ENCODE measurements around the gene SETD4.

The SETD4 gene

DNA sequence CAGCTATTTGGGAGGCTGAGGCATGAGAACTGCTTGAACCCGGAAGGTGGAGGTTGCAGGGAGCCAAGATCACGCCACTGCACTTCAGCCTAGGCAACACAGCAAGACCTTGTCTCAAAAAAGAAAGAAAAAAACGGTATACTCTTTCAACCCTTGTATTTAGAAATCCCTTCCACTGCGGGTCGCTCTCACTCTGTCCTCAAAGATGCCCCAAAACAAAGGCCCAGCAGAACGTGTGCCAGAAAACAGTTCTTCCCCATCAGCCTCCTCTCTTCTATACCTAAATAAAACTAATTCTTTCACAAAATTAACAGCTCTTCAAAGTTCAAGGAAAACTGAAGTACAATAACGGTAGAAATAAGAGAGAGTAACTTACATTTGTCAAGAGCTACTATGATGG lies 13.2 kb downstream of the SETD4 start:
- no peak for DNase-seq

DNA sequence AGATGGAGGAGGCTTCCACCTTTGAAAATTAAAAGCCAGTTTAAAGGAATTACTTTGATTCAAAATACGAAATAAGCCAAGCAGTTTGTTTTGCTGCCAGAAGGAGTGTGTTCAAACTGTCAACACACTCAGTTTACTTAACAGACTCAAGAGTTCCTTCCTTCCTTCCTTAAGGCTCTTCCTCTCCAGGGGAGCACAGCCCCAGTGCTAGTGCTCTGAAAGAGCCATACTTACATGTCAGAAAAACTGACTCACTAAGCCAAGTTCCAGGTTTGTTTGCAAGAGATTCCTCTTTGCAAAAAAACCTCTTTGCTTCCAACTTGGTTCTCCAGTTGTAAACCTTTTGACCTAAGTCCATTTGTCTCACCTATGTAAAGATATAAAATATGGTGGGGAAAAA lies 14.3 kb downstream of the SETD4 start:
- DNase-seq = no peak

DNA sequence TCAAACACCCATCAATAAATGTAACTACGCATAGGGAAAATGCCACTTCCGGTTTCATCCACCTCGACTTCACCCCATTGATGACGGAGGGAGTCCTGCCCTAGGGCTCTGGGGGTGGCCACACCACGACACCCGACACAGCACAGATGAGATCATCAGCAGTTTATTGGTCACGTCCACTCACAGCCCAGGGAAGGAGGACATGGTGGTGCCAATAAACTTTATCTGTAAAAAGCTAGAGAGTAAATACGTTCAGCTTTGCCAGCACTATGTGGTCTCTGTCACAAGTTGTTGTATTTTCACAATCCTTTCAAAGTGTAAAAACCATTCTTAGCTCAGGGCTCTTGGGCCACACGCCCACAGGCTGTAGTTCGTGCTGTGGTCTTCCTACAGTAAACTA lies 16.3 kb downstream of the SETD4 start:
- no peak for DNase-seq

DNA sequence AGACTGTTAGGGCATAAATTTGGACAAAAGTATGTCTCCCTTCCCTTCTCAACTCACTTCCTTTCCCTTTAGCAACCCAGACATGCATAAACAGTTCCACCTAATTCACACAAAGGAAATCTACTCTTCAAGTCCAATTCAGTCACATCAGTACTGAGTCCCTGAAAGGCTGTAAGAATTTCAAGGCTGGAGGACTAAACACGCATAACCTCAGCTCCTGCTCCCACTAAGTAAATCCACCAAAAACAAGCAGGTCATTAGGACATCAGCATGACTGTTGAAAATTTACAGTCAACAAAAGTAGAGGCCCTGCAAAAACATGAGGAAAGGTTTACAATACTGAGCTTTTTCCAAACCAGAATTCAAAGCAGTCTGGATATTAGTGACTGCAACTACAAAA lies 18.4 kb downstream of the SETD4 start:
- DNase-seq = no peak

DNA sequence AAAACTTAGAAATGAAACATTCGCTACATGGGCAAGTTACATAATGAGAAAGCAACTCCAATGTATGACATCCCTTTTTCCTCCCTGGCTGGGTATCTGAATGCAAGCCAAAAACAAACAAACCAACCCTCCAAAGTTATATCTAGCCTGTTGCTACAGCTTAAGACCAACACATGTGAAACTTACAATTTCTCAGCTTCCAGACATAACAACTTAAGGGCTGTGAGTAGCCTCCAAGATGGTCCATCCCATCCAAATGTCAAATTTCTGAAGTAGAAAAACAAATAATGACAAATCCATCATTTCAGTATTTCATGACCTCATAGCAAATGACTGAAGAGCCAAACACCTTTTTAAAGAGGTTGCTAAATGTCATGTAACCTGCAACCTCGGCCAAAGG lies 19.9 kb downstream of the SETD4 start:
- no peak for DNase-seq

DNA sequence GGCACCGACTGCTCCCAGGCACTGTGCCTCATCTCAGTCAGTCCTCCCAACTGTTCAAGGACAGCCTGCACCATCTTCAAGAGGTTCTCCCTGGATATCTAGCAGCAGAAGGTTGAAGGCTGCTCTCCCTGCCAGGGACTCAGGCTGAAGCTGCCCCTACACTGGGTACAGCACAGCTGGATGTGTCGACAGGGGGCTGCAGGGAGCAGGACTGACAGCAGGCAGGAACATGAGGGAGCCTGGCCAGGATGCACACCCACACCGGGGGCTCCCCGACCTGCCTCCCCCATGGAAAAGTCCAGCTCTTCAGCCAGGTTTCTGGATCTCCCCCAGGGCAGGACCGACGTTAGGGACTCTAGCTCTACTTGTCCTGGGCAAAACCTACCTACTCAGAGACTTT lies 20.5 kb downstream of the SETD4 start:
- DNase-seq = no peak

DNA sequence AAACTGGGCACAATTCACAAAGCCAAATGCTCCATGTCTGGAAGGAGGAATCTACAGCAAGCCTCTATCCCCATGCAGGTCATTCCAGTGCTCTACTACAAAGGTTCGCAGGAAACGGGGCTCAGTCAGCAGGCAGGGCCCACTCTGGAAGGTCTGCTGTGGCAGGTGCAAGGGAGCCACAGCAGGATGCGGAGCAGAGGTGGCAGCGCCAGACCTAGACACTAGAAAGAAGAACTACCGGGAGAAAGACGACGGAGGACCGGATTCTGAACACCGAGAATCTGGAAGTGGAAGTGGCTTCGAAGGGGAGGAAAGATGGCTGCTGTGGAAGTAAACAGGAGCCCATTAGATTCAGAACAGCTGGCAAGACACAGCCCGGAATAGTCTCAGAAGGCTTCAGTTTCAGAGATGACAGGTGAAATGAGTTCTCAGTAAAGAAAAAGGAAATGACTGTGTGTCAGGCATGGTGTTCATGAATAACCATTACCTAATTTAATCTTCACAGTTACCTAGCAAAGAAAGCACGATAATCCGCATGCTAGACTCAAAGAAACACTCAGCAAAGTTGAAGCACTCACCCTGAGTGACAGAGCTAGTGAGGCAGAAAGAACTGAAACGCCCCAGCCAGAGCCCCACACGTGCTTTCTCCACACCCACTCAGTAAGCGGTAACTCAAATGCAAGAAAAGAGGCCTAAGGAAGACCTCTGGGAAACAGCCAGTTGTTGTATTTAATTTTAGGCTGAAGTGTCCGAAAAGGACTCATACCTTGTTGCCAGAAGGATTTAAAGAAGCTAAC lies 21.4 kb downstream of the SETD4 start:
- no peak for DNase-seq

DNA sequence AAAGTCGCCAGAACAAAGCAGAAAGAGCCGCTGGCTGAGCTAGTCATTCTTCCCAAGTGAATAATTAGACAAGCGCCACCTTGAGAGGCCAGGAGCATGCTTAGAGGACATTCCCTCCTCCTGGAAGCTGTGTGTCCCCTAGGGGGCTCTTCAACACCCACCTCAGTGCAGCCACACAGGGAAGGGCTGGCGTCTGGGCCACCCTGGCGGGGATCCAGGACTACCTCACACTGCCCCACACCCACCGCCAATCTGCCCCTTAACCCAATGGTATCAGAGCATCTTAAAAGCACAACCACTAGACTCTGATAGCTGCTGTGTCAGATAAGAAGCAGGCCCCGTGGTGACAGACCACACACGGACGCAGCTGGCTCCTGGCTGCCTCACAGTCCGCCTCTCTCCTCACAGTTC lies 24.9 kb downstream of the SETD4 start:
- no peak for DNase-seq

DNA sequence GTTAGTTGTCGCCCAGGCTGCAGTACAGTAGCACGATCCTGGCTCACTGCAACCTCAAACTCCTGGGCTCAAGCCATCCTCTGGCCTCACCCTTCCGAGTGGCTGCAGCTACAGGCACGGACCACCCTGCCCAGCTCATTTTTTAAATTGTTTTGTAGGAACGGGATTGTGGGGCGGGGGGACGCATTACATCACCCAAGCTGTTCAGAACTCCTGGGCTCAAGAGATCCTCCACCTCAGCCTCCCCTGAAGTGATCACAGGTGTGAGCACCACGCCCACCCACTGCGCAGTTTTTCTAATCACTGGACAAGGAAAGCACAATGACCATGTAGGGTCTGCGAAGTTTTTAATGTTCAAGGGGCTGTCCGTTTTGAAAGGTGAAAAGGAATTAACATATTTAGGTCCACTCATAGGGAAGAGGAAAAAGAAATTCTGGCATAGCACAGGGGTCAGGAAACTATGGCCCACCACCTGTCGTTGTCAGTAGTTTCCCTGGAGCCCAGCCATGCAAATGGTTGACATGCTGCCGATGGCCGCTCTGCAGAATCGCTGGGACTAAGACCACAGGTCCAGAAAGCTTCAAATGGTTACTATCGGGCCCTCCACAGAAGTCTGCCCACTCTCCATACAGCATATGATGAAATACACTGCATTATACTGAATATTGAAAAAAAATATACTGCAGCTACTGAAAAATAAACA lies 26.0 kb downstream of the SETD4 start:
- DNase-seq = no peak

DNA sequence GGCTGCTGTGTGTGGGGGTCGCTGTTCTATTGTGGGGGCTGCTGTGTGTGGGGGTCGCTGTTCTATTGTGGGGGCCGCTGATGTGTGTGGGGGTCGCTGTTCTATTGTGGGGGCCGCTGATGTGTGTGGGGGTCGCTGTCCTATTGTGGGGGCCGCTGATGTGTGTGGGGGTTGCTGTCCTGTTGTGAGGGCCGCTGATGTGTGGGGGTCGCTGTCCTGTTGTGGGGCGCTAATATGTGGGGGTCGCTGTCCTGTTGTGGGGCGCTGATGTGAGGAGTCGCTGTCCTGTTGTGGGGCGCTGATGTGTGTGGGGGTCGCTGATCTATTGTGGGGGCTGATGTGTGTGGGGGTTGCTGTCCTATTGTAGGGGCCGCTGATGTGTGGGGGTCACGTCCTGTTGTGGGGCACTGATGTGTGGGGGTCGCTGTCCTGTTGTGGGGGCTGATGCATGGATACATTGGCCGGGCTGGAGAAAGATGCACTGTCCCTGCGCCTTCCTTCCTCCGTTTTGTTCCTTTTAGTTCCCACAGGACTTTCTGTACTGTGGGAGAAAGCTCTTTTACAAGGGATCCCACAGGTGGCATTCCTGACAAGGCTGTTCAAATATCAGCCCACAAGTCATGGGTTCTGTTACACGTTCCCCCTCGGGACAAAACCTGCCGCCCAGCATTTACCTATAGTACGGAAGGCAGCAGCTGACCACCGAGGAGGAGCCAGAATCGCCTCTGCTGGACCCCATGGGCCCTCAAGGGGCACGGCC lies 27.5 kb downstream of the SETD4 start:
- DNase-seq = no peak

DNA sequence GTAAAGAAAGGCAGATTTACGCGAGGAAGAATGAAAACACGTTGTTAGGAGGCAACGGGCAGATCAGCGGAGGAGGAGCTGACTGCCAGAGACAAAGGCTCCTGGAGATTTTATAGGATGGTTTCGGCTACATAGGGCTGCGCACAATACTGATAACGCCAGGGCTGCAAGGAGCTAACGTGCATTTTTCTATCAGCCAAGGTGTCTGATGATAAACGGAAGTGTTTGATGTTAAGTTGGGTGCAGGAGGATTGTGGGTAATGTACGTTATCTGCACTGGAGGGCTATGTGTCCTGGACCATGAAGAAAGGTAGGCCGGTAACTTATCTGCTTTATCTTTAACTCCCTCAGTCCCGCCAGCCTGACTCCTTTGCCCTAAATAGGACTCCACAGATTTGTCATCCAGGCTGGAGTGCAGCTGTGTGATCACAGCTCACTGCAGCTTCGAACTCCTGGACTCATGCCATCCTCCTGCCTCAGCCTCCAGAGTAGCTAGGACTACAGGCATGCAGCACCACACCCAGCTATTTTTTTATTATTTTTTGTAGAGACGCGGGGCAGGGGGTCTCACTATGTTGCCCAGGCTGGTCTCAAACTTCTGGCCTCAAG lies 29.6 kb downstream of the SETD4 start:
- DNase-seq = no peak

DNA sequence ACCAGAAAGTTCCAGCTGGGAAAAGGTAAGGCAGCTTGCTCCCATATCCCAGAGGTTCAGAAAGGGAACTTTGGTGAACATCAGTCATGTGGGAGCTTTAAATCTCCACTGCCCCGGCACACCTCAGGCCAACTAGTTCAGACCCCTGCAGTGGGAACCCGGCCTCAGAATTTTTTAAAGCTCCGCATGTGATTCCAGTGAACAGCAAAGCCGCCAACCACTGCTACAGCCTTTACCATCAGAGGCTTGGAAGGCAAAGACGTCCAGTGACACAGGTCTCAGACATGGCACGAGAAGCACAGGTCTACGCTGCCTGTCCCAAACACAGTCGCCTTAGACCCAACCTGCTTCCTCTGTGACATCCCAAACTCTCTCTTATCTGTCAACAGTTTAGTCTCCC lies 31.0 kb downstream of the SETD4 start:
- no peak for DNase-seq

DNA sequence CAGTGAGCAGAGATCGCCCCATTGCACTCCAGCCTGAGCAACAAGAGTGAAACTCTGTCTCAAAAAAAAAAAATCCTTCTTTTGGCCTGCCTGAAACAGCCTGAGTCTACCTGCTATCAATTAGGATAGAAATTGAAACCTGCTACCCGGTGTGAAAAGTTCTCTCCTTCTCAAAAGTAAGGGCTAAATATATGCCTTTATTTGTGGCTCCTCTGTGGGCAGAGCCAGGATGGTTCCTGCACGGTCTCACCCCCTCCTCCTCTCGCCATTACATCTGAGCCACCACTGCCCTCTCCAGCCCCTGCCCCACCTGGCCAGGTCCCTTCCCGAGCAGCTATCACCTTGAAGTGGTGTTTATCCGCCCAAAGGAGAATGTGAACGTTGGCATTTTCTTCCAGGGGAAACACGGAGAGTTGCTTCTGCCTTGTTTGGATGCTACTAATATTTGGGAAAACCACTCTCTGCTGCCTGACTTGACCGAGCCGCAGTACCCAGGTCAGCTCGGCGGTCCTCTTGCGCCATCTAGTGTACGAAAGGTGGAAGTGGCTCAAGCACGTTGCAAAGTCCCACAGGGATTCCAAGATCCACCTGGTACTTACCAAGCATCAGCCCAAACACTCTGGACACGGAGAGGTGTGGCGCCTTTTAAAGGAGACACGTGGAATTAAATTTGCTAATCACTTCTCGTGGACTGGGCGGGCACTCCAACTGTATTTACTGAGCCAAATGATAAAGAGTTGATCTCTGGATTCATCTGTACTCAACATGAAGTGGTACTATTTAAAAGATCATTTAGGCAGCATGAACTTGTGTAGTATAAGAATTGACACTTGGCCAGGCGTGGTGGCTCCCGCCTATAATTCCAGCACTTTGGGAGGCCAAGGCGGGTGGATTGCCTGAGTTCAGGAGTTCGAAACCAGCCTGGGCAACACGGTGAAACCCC lies 31.9 kb downstream of the SETD4 start:
- DNase-seq = peak; percentile 22 to 58 (median 39)

DNA sequence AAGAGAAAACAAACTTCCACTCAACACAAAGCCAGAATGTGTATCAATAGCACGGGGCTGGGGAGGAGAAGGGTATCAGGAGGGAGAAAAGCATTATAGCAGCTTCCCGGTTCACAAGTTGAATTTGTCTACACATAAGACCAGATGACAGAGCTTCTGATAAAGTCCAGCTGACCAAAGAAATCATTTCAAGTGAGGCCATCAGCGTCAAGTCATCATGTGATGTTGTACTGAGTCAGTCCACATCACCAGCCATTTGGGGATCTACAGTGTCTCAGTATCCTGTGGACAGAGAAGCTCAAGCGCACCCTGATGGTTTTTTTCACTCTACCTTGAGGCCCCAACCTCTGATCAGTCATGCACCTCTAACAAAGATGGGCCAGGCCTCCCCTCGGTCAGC lies 33.0 kb downstream of the SETD4 start:
- no peak for DNase-seq

DNA sequence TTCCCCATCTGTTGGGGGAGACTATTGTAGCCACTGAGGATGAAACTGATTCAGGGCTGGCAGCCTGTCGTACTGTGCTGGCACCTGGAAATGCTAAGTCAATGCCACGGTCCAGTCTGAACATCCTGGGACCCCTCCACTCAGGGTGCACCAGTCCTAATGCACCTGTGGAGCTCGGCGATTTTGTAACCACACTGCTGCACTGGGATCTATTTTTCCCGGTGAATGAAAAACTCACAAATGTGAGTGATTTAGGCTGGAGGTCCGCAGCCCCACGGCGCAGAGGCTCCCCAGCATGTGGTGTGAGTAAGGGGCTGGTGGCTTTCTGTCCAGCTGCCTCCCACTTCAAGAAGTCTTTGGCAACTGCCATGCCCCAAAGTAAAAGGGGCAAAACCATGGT lies 35.5 kb downstream of the SETD4 start:
- no peak for DNase-seq

DNA sequence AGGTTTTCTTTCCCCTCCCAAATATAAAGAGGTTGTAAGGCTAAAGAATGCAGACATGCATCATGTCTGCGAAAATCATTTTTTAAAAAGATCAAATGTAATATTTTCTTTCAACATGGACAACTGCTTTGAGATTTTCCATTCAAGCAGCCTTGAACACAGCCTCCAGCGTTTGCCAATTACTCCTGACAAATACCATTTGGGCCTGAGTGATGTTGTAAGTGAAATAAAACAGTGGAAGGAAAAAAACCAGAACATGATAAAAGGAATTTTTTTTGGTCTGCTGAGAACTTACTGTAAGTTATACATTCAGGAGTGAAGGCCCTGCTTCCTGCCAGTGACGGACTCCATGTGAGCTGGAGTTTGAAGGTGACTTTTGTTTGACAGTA lies 37.2 kb downstream of the SETD4 start:
- DNase-seq = no peak

DNA sequence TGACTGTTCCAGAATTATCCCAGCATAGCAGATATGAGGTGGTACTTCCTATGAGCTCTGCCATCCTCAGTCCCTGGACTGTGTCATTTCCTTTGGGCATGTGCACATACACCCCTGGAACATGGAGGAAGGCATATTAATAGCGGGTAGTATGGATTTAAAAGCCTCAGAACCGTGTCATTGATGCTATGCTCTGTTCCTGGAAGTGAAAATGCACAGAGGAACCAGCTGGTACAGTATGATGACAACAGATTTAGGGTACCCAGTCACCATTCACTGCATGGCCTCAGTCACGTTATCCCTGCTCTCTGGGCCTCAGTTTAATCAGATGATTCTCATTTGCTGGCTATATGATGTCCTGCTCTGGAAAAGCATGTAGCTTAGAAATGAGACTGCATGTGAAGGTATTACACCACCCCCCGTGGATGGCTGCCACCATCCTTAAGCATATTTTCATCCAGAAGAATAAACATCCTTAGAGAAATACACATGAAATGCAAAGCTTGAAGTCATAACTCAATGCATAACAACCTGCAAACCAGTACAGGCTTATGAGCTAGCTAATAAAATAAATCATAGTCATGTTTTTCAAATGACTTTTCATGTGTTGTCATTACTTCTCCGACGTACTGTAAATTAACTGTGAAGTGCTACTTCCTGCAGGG lies 37.8 kb downstream of the SETD4 start:
- DNase-seq = no peak

DNA sequence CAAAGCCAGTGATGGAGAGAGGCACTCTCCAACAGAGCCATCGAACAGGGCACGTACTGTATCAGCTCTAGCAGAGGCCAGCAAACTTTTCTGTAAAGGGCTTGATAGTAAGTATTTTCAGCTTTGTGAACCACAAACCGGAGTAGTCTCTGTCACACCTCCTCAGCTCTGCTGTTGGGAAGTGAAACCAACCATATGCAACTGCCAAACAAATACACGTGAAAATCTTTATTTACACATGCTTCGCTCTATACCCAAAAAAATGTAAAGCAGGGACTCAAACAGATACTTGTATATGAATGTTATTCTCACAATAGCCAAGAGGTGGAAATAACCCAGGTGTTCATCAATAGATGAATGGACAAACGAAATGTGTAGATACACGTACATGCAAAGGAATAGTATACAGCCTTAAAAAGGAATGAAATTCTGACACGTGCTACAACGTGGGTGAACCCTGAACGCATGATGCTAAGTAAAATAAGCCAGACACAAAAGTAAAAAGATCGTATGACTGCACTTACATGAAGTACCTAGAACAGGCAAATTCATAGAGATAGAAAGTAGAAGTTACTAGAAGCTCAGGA lies 39.0 kb downstream of the SETD4 start:
- no peak for DNase-seq

DNA sequence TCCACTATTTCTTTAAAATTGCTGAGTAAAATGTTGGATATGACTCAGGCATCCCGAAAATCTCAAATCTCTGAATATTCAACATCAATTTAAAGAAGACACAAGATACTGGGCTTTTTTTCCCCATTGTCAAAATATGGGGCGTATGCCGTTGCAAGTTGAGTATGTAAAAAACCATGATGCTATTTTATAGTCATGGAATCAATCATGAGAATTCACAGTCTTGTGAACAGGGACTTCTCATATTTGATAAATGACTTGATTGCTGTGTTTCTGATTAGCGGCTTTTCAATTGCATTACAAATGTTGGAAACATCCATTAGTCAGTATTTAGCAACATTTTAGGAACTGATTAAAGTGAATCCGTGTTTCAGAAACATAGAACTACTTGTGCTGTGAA lies 45.3 kb downstream of the SETD4 start:
- no peak for DNase-seq

DNA sequence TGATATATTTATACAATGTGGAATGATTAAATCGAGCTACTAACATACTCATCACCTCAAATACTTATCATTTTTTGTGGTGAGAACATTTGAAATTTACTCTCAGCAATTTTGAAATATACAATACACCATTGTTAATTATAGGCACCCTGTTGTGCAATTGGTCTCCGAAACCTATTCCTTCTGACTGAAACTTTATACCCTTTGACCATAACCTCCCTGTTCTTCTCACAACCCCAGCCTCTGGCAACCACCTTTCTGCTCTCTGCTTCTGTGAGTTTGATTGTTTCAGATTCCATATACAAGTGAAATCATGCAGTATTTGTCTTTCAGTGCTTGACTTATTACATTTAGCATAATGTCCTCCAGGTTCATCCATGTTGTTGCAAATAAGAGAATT lies 49.5 kb downstream of the SETD4 start:
- DNase-seq = no peak

DNA sequence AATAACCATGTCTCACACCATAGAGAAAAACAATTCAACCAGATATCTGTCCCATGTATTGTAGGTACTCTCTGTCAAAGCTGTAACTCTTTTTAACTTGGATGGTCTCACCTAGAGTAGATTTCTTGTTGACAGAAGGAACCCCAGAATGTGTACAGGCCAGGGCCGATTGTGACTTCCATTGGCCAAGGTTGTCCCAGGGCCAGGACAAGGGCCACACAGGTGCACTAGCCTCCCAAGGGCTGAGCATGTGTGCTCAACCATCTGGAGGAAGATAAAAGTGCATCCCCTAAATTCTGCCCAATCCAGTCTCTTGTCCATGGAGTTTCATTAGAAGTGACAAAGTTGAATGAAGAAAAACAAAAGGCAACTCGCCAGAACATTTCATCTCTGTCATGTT lies 51.8 kb downstream of the SETD4 start:
- no peak for DNase-seq
